AG10803 (cell line): Measurements from ENCODE around the gene ZNF813.

Source experiments
- DNase-seq: peaks from one replicate; pipeline ENCODE4 v3.0.0; 2010; ENCODE audit warnings: low read depth
- H3K4me3 ChIP-seq: 2 replicates; pipeline ENCODE4 v1.5.1; 2011; ENCODE audit warnings: mild to moderate bottlenecking, low read length, control low read depth
- CTCF ChIP-seq: conservative IDR thresholded peaks from 2 replicates; pipeline ENCODE4 v1.5.1; 2011; ENCODE audit warnings: mild to moderate bottlenecking, low read length, control low read depth, inconsistent platforms

ZNF813 gene

GRCh38 chr19:53538378-53539109 lies 71.0 kb downstream of the ZNF813 start:
- no peak for DNase-seq
- peak overlapping the region; percentile 90 for H3K4me3 ChIP-seq
- TF ChIP-seq CTCF: no peak

GRCh38 chr19:53540091-53540490 lies 72.6 kb downstream of the ZNF813 start:
- DNase-seq: no peak
- no peak overlapping the region for H3K4me3 ChIP-seq
- TF ChIP-seq CTCF: no peak

GRCh38 chr19:53541971-53542370 lies 74.4 kb downstream of the ZNF813 start:
- no peak overlapping the region for H3K4me3 ChIP-seq
- DNase-seq: no peak

GRCh38 chr19:53545271-53546065 lies 77.9 kb downstream of the ZNF813 start:
- peak; percentile 90 for DNase-seq
- no peak for TF ChIP-seq CTCF
- no peak overlapping the region for H3K4me3 ChIP-seq

More at GRCh38 chr19:53541971-53542370, 74.4 kb downstream of the ZNF813 start:
- no peak for TF ChIP-seq CTCF
